Tibial nerve (tissue), 3 donors: Measurements from ENCODE around the gene ZFY.

Experiments used
- CTCF ChIP-seq, 5 experiments: fragments of 200-600 bp in 3 of 5; fragments of 450-650 bp in 2 of 5; sonication (generic) in 3 of 5; IDR thresholded peaks; one replicate each; pipeline ENCODE4 v1.5.1; 2016 to 2019; ENCODE audit warnings: antibody characterized with exemption in 5 of 5, mild to moderate bottlenecking in 3 of 5, moderate library complexity in 2 of 5
- POLR2A ChIP-seq, 2 donors: fragments of 450-650 bp; IDR thresholded peaks; one replicate each; pipeline ENCODE4 v1.6.1; 2017; ENCODE audit warnings: antibody characterized with exemption in 2 of 2, mild to moderate bottlenecking in 2 of 2, moderate library complexity in 2 of 2

GRCh38 chrY:2885880-2886279, 49.3 kb upstream of the ZFY start:
- TF ChIP-seq CTCF (IDR thresholded peaks at IDR 0.05) (no peak), POLR2A (IDR thresholded peaks at IDR 0.05) (no peak)
